PFSK-1 (cell line): Measurements from ENCODE around the gene DNPH1.

ENCODE experiments used
- FOXP2 ChIP-seq: optimal IDR thresholded peaks from 2 replicates; pipeline ENCODE3; 2011; ENCODE audit warnings: borderline replicate concordance, control low read depth, inconsistent platforms; ENCODE audit not compliant: insufficient read depth; ENCODE audit errors: extremely low read length, extremely low read depth
- POLR2AphosphoS5 ChIP-seq: IDR thresholded peaks from 2 replicates; pipeline ENCODE4 v1.6.1; 2012; ENCODE audit warnings: low read depth, mild to moderate bottlenecking, control low read depth, low read length, moderate library complexity
- REST ChIP-seq, 2 experiments: IDR thresholded peaks; 2 replicates each; pipeline versions ENCODE4 v1.6.1 to v1.8.0; 2011 to 2012; ENCODE audit warnings: low read depth in 2 of 2, low read length in 2 of 2, control low read depth in 1 of 2, inconsistent platforms in 1 of 2, mild to moderate bottlenecking in 1 of 2, moderate library complexity in 1 of 2; ENCODE audit not compliant: insufficient read depth in 1 of 2
- SIN3A ChIP-seq: IDR thresholded peaks from 2 replicates; pipeline ENCODE4 v1.6.1; 2012; ENCODE audit warnings: mild to moderate bottlenecking, low read length, moderate library complexity, borderline replicate concordance; ENCODE audit not compliant: insufficient read depth
- TAF1 ChIP-seq: IDR thresholded peaks from 2 replicates; pipeline ENCODE4 v1.6.1; 2012; ENCODE audit warnings: low read length, control low read depth, borderline replicate concordance; ENCODE audit not compliant: insufficient read depth

DNA sequence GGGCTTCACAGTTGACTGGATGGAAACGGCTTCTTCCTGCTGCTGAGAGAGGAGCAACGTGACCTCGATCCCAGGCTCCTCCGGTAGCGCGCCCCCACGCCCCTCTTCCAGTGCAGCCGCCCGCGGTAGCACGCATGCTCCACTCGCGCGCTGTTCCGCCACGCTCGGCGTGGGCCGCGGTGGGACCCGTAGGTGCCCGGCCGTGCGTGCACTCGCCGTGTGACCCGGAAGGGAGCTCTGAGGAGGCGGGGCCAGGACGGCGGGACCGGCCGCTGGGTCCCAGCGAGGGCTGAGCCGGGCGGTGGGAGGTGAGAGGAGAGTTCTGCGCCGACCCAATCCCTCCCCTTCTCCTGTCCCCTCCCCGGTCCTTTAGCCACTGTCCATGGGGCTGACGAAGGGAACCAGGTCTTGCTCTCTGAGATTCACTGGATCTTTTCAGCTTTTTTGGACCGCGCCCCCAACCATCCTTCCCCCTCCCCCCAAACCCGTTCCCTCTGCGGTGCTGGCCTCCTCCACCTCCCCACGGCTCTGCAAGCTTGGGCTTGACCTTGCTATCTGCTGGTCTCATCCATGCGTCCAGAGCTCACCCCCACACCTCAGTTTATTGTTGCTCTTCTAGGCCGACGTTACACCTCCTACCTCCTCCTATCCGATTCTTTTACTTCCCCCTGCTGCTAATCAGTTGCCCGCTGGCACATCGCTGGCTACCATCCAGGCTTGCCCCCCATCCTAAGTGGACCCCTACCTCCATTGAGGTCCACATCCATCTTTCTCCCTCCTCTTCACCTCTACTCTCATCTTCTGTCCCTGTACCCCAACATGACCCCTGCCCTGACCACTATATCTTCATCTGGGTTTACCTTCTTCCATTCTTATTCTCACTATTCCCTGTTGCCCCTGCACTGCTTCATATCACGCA, 47.1 kb downstream of the DNPH1 start, which contains the start of gene CUL9:
- TF ChIP-seq POLR2AphosphoS5, result peak; percentile 92
- TF ChIP-seq REST (IDR thresholded peaks at IDR 0.05; ENCODE audit: insufficient read depth in 1 of 2, low read depth in 2 of 2, low read length in 2 of 2), result no peak; a peak in 2 of 4 replicates
- TF ChIP-seq TAF1, result 0 out of 2 replicates have a peak, but pooled peaks have one; percentile 36
- peak; percentile 72; the same call in 1 of the 2 replicates for TF ChIP-seq SIN3A
- TF ChIP-seq FOXP2, result no peak
